WTC11 (cell line): ENCODE results near the gene NBAS. TPM values are rescaled to one million over a fixed set of nuclear protein-coding genes. Genes with fewer than 3 reads are reported as not detected.

Source experiments
- ATAC-seq: fragments of 200-7000 bp; cut with Tn5 transposase; 2 replicates; pipeline ENCODE4 v1.10.0; 2021; ENCODE audit warnings: mild to moderate bottlenecking, moderate library complexity
- CTCF ChIA-PET: fragments of 300-600 bp; sonication (Branson Sonifier 250); formaldehyde crosslinking; loops from one replicate; lab custom pipeline; 2021; ENCODE audit warnings: antibody characterized with exemption; lab: Charles Lee
- POLR2A ChIA-PET: fragments of 350-600 bp; sonication (Branson Sonifier 250); formaldehyde crosslinking; loops from one replicate; lab custom pipeline; 2021; ENCODE audit warnings: antibody characterized with exemption; lab: Charles Lee
- DNase-seq: peaks from one replicate; pipeline ENCODE4 v3.0.0; 2021; ENCODE audit warnings: low spot score
- H3K27ac Mint-ChIP-seq: 2 replicates; pipeline ENCODE4 v1.8.0; 2021; ENCODE audit warnings: mixed read lengths
- H3K27me3 Mint-ChIP-seq: 2 replicates; pipeline ENCODE4 v1.8.0; 2021; ENCODE audit warnings: low read depth, mild to moderate bottlenecking, moderate library complexity, mixed read lengths
- H3K36me3 Mint-ChIP-seq: 2 replicates; pipeline ENCODE4 v1.8.0; 2021; ENCODE audit warnings: mixed read lengths
- H3K4me1 Mint-ChIP-seq: 2 replicates; pipeline ENCODE4 v1.8.0; 2022; ENCODE audit warnings: mixed read lengths
- H3K4me3 Mint-ChIP-seq: 2 replicates; pipeline ENCODE4 v1.8.0; 2021; ENCODE audit warnings: mild to moderate bottlenecking, moderate library complexity, mixed read lengths
- H3K9me3 Mint-ChIP-seq: 2 replicates; pipeline ENCODE4 v1.8.0; 2021; ENCODE audit warnings: mixed read lengths
- ATF2 ChIP-seq: sonication (generic); formaldehyde crosslinking; IDR thresholded peaks from 2 replicates; pipeline ENCODE4 v1.8.1; 2022; ENCODE audit warnings: low read depth, missing genetic modification reagents, borderline replicate concordance
- CREB1 ChIP-seq: sonication (generic); formaldehyde crosslinking; IDR thresholded peaks from 2 replicates; pipeline ENCODE4 v1.8.0; 2023; ENCODE audit warnings: mild to moderate bottlenecking, missing genetic modification reagents
- CREM ChIP-seq: sonication (generic); formaldehyde crosslinking; IDR thresholded peaks from 2 replicates; pipeline ENCODE4 v1.8.1; 2022; ENCODE audit warnings: mild to moderate bottlenecking, missing genetic modification reagents, moderate library complexity
- EMX1 ChIP-seq: fragments of 250-450 bp; sonication (Bioruptor Pico); IDR thresholded peaks from 2 replicates; pipeline ENCODE4 v1.8.0; 2021; ENCODE audit warnings: mild to moderate bottlenecking
- ERG ChIP-seq: fragments of 250-450 bp; sonication (Bioruptor Pico); IDR thresholded peaks from 2 replicates; pipeline ENCODE4 v1.8.0; 2021; ENCODE audit warnings: mild to moderate bottlenecking
- FOXJ3 ChIP-seq: sonication (generic); formaldehyde crosslinking; IDR thresholded peaks from 2 replicates; pipeline ENCODE4 v1.9.0; 2021; ENCODE audit warnings: missing genetic modification reagents, mild to moderate bottlenecking, borderline replicate concordance
- FOXK1 ChIP-seq: sonication (generic); formaldehyde crosslinking; IDR thresholded peaks from 2 replicates; pipeline ENCODE4 v1.8.0; 2022; ENCODE audit warnings: mild to moderate bottlenecking, moderate library complexity, missing genetic modification reagents
- GABPB1 ChIP-seq: sonication (generic); formaldehyde crosslinking; IDR thresholded peaks from 2 replicates; pipeline ENCODE4 v1.8.1; 2023; ENCODE audit warnings: mild to moderate bottlenecking, missing genetic modification reagents
- JAZF1 ChIP-seq: fragments of 250-450 bp; sonication (Bioruptor Pico); IDR thresholded peaks from 2 replicates; pipeline ENCODE4 v1.9.0; 2021; ENCODE audit warnings: moderate library complexity, mild to moderate bottlenecking, inconsistent platforms
- NFATC4 ChIP-seq: fragments of 250-450 bp; sonication (Bioruptor Pico); IDR thresholded peaks from 2 replicates; pipeline ENCODE4 v1.9.0; 2021; ENCODE audit warnings: mild to moderate bottlenecking
- NR2C2 ChIP-seq: sonication (generic); formaldehyde crosslinking; IDR thresholded peaks from 2 replicates; pipeline ENCODE4 v1.8.0; 2022; ENCODE audit warnings: mild to moderate bottlenecking, missing genetic modification reagents
- RELA ChIP-seq: sonication (generic); formaldehyde crosslinking; IDR thresholded peaks from 2 replicates; pipeline ENCODE4 v1.8.1; 2022; ENCODE audit warnings: missing genetic modification reagents, mild to moderate bottlenecking, borderline replicate concordance
- TCF7 ChIP-seq: sonication (generic); formaldehyde crosslinking; IDR thresholded peaks from 2 replicates; pipeline ENCODE4 v1.8.0; 2022; ENCODE audit warnings: mild to moderate bottlenecking, low read depth, missing genetic modification reagents, moderate library complexity
- TEAD4 ChIP-seq: sonication (generic); formaldehyde crosslinking; IDR thresholded peaks from 2 replicates; pipeline ENCODE4 v1.8.0; 2022; ENCODE audit warnings: mild to moderate bottlenecking, missing genetic modification reagents
- USF1 ChIP-seq: sonication (generic); formaldehyde crosslinking; IDR thresholded peaks from 2 replicates; pipeline ENCODE4 v1.8.0; 2022; ENCODE audit warnings: mild to moderate bottlenecking, missing genetic modification reagents
- ZBTB43 ChIP-seq: sonication (generic); formaldehyde crosslinking; IDR thresholded peaks from 2 replicates; pipeline ENCODE4 v1.8.1; 2023; ENCODE audit warnings: mild to moderate bottlenecking, missing genetic modification reagents
- ZNF138 ChIP-seq: sonication (generic); formaldehyde crosslinking; conservative IDR thresholded peaks from 2 replicates; pipeline ENCODE4 v1.8.1; 2022; ENCODE audit warnings: mild to moderate bottlenecking, moderate library complexity, missing genetic modification reagents
- ZNF219 ChIP-seq: sonication (generic); formaldehyde crosslinking; IDR thresholded peaks from 2 replicates; pipeline ENCODE4 v1.8.0; 2023; ENCODE audit warnings: missing genetic modification reagents, mild to moderate bottlenecking, borderline replicate concordance
- ZNF263 ChIP-seq: sonication (generic); formaldehyde crosslinking; IDR thresholded peaks from 2 replicates; pipeline ENCODE4 v1.8.1; 2022; ENCODE audit warnings: low read depth, mild to moderate bottlenecking, moderate library complexity, missing genetic modification reagents
- ZNF416 ChIP-seq: fragments of 250-450 bp; sonication (Bioruptor Pico); IDR thresholded peaks from 2 replicates; pipeline ENCODE4 v1.9.0; 2021; ENCODE audit warnings: mild to moderate bottlenecking, inconsistent platforms
- ZNF671 ChIP-seq: fragments of 250-450 bp; sonication (Bioruptor Pico); IDR thresholded peaks from 2 replicates; pipeline ENCODE4 v1.8.0; 2021; ENCODE audit warnings: mild to moderate bottlenecking
- total RNA-seq: library from RNA; stranded (reverse); gene quantifications from 3 replicates; pipeline ENCODE4 v1.2.3, GENCODE V29; 2021
- TF ChIP-seq, protein P1 (sequence below): sonication (generic); formaldehyde crosslinking; IDR thresholded peaks from 2 replicates; pipeline ENCODE4 v1.8.1; 2022; ENCODE audit warnings: mild to moderate bottlenecking, missing genetic modification reagents, moderate library complexity, borderline replicate concordance

Gene NBAS
- total RNA-seq, 1 experiment from 2014 or later: 32.3 TPM

- ChIA-PET POLR2A (no interaction called here), CTCF (no interaction called here)
- Mint-ChIP-seq H3K9me3 (no peaks in the 10 kb centered on the region), H3K27me3 (no peaks in the 10 kb centered on the region), H3K4me1 (no peaks in the 10 kb centered on the region), H3K4me3 (no peak overlapping the region), H3K36me3 (no peaks in the 10 kb centered on the region), H3K27ac (no peak overlapping the region)
- ATAC-seq: no peak
- no peak for TF ChIP-seq RELA (CRISPR knock-in tag)
- no peak for DNase-seq
Observed at GRCh38 chr2:15181092-15181745, 379.9 kb downstream of the NBAS start.

GRCh38 chr2:15180379-15180778 is 380.8 kb downstream of the NBAS start:
- ChIA-PET POLR2A (no interaction called here), CTCF (no interaction called here)
- ATAC-seq (no peak), DNase-seq (no peak)
- Mint-ChIP-seq H3K4me3 (no peak overlapping the region), H3K27me3 (no peaks in the 10 kb centered on the region), H3K36me3 (no peaks in the 10 kb centered on the region), H3K9me3 (no peaks in the 10 kb centered on the region), H3K4me1 (no peaks in the 10 kb centered on the region), H3K27ac (no peak overlapping the region)
- TF ChIP-seq NR2C2 (CRISPR knock-in tag) (no peak), USF1 (CRISPR knock-in tag) (no peak), JAZF1 (no peak), FOXJ3 (CRISPR knock-in tag) (no peak), ZNF138 (CRISPR knock-in tag) (no peak), ZNF219 (CRISPR knock-in tag) (no peak), GABPB1 (CRISPR knock-in tag) (no peak), ZNF263 (CRISPR knock-in tag) (no peak)

GRCh38 chr2:15178946-15179345 is 382.2 kb downstream of the NBAS start:
- H3K4me3 Mint-ChIP-seq: no peak overlapping the region
- DNase-seq: no peak
- H3K36me3 Mint-ChIP-seq: no peaks in the 10 kb centered on the region
- POLR2A ChIA-PET: no interaction called here
- CTCF ChIA-PET: no interaction called here
- no peaks in the 10 kb centered on the region for H3K9me3 Mint-ChIP-seq
- no peak for TF ChIP-seq ZNF219 (CRISPR knock-in tag)
- no peak for TF ChIP-seq NR2C2 (CRISPR knock-in tag)
- no peak for TF ChIP-seq TCF7 (CRISPR knock-in tag)
- no peak for TF ChIP-seq ZNF416
- TF ChIP-seq NFATC4 (CRISPR knock-in tag): no peak
- TF ChIP-seq ATF2 (CRISPR knock-in tag): no peak
- TF ChIP-seq, all 79 proteins: peak for 0
- no peak for ATAC-seq
- Mint-ChIP-seq H3K27me3 (no peaks in the 10 kb centered on the region), H3K4me1 (no peaks in the 10 kb centered on the region), H3K27ac (no peak overlapping the region)

GRCh38 chr2:15177103-15177502 is 384.0 kb downstream of the NBAS start:
- Mint-ChIP-seq H3K27me3 (no peaks in the 10 kb centered on the region), H3K36me3 (no peaks in the 10 kb centered on the region), H3K9me3 (no peaks in the 10 kb centered on the region), H3K4me1 (no peaks in the 10 kb centered on the region), H3K27ac (no peak overlapping the region), H3K4me3 (no peak overlapping the region)
- ATAC-seq: no peak
- ChIA-PET CTCF (no interaction called here), POLR2A (no interaction called here)
- DNase-seq: no peak
- TF ChIP-seq ZNF263 (CRISPR knock-in tag) (no peak), TEAD4 (CRISPR knock-in tag) (no peak), CREM (no peak), EMX1 (CRISPR knock-in tag) (no peak), ERG (CRISPR knock-in tag) (no peak), FOXK1 (CRISPR knock-in tag) (no peak), CREB1 (CRISPR knock-in tag) (no peak), GABPB1 (CRISPR knock-in tag) (no peak), ZNF671 (CRISPR knock-in tag) (no peak), FOXJ3 (CRISPR knock-in tag) (no peak), ZBTB43 (no peak)
- TF ChIP-seq, protein P1, sequence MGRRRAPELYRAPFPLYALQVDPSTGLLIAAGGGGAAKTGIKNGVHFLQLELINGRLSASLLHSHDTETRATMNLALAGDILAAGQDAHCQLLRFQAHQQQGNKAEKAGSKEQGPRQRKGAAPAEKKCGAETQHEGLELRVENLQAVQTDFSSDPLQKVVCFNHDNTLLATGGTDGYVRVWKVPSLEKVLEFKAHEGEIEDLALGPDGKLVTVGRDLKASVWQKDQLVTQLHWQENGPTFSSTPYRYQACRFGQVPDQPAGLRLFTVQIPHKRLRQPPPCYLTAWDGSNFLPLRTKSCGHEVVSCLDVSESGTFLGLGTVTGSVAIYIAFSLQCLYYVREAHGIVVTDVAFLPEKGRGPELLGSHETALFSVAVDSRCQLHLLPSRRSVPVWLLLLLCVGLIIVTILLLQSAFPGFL (CRISPR knock-in tag): no peak
